NCI-H1092 treated with DMSO at 0.1 percent for 48 hours (cell line): ENCODE data around the gene KRT80.

Source experiments
- DNase-seq: peaks from one replicate; lab custom pipeline; 2025; lab: John Stamatoyannopoulos, UW

Gene KRT80

GRCh38 chr12:52179396-52179973 is 12.3 kb downstream of the KRT80 start:
- no peak for DNase-seq

DNA sequence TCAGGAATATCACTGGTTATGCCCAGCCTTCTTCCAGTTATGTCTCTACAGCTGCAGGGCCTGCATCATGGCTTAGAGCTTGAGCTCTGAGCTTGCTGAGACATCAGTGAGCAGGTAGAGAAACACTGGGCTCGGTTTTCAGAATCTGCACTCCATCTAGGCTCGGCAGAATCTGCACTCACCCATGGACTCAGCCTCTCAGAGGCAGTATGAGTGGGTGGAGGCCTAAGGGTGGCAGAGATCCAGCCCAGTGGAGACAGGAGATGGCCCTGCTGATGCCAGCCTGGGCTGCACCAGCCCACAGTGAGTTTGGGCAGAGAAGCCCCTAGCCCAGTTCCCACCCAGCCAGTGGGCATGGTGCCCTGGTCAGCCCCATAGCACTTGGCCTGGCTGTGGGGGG is 12.8 kb downstream of the KRT80 start:
- no peak for DNase-seq

DNA sequence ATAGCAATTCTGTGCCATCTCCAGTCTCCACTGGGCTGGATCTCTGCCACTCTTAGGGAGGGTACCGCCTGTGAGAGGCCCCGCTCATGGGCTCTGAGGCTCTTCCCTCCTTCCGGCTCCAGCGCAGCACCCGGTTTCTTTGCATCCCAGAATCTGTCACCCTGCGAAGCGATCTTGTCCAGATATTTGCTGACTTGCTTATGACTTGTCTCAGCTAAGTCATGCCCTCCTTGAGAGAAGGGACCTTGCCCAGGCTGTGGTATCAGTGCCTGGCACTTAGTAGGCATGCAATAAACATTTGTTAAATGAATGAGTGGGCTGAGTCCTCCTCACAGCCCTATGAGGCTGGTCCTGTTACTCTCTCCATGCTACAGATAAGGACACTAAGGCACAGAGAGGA is 13.4 kb downstream of the KRT80 start:
- DNase-seq: no peak

DNA sequence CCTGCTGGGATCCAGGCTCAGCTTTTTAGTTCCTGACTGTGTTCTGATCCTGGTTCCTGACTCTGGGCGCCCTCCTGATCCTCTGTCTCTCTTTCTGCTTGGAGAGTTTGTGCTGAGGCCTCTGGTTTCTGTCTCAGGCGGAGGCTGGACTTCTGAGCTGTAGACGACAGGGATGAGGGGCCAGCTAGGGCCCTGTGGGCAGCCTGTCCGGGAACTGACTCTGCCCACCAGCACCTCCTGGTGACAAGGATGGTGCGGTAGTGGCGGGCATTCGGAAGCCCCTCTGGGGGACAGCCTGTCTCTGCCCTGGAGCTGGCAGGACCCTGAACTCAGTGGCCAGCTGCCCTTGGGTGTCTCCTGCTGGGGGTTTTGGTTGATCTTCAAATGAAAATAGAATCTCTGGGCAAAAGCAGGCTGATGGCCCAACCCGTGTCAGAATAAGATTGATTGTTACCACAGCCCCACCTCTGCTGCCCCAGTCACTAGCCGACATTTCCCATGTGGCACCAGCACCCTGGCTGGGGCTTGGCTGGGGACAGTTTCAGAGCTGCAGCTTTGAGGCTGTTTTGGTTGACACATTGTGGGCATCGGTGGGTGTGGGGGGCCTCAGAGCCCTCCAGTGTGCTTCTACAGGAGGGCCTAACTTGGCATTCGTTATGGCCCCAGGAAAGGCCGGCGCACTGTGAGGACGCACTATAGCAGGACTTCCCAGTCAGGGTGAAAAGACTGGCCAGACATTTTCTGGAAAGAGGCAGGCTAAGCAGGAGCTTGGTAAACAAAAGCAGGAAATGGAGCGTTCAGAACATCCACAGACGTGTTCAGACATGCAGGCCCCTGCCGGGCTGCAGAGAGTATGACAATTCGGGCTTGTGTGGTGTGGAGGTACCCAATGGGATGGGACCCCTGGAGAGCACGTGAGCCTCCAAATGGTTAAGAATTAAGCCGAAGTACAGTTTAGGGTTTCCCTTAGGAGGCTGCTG is 16.2 kb downstream of the KRT80 start:
- DNase-seq: peak; percentile 10

GRCh38 chr12:52173526-52173925 is 18.3 kb downstream of the KRT80 start:
- no peak for DNase-seq

DNA sequence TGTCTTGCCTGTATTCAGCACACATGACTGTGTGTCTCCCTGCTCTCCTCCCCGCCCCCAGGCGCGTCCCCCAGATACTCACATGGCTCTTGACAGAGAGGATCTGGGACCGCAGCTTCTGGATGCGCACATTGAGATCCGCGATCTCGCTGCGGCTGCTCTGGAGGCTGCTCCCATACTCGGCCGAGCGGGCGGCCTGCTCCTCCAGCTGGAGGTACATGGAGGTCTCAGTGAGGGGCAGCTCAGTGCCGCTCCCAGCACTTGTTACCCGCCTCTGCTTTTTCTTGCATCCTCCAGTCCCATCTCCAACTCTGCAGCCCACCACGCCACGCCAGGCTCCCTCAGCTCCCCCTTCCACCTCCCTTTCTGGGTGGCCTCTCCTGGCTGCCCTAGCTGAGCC is 18.9 kb downstream of the KRT80 start:
- no peak for DNase-seq

DNA sequence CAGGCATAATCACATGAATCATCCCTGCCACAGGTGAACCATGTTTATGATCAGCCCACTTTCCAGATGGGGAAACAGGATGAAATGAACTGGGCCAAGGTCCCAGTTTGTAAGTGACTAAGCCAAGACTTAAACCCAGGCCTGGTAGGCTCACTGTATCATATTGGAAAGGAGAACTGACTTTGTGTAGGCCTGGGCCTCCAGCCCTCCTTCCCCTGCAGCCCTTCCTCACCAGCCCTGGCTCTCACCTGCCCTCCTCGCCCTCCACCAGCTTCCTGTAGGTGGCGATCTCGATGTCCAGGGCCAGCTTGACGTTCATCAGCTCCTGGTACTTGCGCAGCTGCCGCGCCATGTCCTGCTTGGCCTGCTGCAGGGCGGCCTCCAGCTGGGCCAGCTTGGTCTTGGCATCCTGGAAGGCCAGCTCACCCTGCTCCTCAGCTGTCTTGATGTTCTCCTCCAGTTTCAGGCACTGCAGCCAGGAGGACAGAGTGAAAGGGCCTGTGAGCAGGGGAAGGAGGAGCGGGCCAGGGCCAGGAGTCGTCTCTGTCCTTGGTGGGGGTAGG is 19.8 kb downstream of the KRT80 start:
- DNase-seq: peak; percentile 19

GRCh38 chr12:52170827-52171226 is 21.0 kb downstream of the KRT80 start:
- DNase-seq: no peak

GRCh38 chr12:52169886-52170285 is 21.9 kb downstream of the KRT80 start:
- DNase-seq: no peak

DNA sequence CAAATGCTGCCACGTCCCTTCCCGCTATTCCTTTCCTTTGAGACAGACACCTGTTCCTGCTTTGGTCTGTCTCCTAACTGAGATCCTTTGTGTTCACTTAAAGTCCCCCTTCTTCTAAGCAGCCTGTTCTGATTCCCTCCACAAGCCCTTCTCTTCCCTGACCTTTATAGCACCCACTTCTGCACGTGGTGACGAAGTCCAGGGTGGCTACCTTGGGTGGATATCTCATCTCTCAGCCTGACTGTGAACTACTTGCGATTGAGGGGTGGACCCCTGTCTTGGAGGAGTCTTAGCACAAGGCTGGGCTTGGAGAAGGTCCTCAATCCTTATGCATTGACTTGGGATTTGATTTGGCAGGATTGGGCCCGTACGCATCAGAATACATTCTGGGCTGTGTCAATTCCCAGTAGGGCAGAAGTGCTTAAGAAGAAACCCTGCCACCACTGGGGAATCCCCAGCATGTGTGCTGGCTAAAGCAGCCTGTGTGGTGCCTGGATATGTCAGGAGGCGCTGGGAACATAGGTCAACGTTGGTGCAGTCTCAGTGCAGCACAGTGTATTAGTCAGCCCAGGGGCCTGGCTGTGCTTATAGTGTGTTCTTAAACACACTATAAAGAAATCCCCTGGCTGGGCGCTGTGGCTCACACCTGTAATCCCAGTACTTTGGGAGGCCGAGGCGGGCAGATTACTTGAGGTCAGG is 23.6 kb downstream of the KRT80 start:
- DNase-seq: no peak

- DNase-seq: no peak
Observed at GRCh38 chr12:52167526-52167925, 24.3 kb downstream of the KRT80 start.

GRCh38 chr12:52166672-52167071 is 25.1 kb downstream of the KRT80 start:
- no peak for DNase-seq

- DNase-seq: no peak
Observed at GRCh38 chr12:52165096-52165855, 26.5 kb downstream of the KRT80 start.

DNA sequence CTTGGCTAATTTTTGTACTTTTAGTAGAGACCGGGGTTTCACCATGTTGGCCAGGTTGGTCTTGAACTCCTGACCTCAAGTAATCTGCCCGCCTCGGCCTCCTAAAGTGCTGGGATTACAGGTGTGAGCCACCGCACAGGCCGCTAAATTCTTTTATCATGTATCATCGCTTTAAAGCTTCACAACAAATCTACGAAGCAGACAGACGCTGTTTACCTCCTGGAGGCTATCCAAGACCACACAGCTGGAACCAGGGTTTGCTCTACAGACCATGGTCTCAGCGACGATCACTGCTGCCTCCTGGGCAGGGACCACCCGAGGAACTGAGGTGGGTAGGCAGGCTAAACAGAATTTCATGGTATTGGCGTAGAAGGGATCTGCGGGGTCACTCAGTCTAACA is 27.2 kb downstream of the KRT80 start:
- DNase-seq: peak; percentile 42

DNA sequence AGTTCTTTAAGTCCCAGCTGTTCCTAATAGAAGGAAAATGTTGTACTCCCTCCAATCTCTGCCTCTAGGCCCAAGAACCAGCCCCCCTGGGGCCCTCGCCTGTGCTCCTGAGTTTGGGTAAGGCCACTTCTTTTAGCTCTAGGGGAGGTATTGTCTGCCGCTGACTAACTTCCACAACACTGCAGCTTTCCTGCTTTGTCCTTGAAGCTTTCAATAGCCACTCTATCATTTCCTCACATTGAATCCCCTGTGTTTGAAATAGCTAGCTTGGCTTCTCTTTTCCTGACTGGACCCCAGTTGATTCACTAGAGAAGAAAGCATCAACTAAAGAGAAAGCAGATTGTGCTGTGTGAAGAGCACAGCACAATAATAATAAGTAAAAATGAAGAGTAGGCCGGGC is 28.8 kb downstream of the KRT80 start:
- DNase-seq: no peak

DNA sequence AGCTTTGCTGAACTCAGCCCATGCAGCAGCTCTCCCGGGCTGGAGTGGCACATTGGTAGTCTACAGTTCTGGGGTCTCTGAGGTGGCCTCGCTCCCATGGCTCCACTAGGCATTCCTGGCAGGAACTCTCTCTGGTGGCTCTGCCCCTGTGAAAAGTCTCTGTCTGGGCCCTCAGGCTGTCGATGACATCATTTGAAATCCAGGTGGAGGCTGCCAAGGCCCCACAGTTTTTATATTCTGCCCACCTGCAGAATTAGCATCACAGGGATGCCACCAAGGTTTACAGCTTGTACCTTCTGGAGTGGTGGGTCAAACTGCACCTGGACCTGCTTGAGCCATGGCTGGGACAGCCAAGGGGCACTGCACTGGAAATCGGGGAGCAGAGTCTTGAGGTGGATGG is 31.6 kb downstream of the KRT80 start:
- DNase-seq: no peak

- DNase-seq: no peak
Observed at GRCh38 chr12:52157566-52158150, 34.2 kb downstream of the KRT80 start.

DNA sequence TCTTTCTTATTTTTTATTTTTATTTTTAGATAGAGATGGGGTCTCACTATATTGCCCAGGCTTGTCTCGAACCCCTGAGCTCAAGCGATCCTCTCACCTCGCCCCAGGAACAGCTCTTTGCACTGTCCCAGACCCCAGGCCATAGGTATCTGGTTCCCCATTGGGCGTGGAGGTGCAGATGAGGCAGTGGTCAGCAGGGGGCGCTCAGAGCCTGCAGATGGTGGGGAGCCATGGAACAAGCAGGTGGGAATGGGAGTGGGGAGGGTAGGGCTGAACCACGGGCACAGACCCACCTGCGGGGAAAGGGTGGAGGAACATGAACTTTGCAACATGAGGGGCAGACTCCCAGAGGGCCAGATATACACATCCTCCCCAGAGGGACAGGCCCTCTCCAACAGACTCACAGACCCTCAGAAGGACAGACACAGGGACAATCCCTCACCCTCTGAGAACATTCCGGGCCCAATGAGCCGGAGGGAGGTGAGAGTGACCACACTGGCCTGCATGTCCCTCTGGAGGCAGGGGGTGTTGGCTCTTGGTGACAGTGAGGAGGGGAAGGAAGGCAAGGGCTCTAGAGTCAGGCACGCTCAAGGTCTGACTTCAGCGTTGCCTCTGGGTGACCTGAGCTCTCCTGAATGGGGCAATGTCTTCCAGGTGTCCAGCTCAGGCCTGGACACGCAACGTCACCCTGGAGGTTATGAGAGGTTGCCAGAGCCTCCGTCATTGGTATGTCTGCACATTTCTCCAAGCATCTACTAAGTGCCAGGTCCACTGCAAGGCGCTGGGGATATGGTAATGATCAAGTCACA is 34.9 kb downstream of the KRT80 start:
- DNase-seq: peak; percentile 51

GRCh38 chr12:52156311-52156710 is 35.5 kb downstream of the KRT80 start:
- DNase-seq: no peak

GRCh38 chr12:52155048-52155868 is 36.6 kb downstream of the KRT80 start:
- no peak for DNase-seq
